IPS-15b (cell line): ENCODE results near the gene IKZF3.

Experiments used
- H3K27me3 ChIP-seq: one replicate; pipeline ENCODE4 v1.6.1; 2013; ENCODE audit warnings: low read length; ENCODE audit not compliant: control insufficient read depth, insufficient read depth
- H3K36me3 ChIP-seq: one replicate; pipeline ENCODE4 v1.6.1; 2013; ENCODE audit warnings: low read length; ENCODE audit not compliant: control insufficient read depth, insufficient read depth
- H3K4me1 ChIP-seq: one replicate; pipeline ENCODE4 v1.6.1; 2013; ENCODE audit warnings: mild to moderate bottlenecking, low read length; ENCODE audit not compliant: control insufficient read depth, insufficient read depth
- H3K4me3 ChIP-seq: one replicate; pipeline ENCODE4 v1.5.1; 2013; ENCODE audit warnings: low read depth, low read length
- H3K9ac ChIP-seq: one replicate; pipeline ENCODE4 v1.6.1; 2013; ENCODE audit warnings: low read depth, mild to moderate bottlenecking, low read length
- H3K9me3 ChIP-seq: one replicate; pipeline ENCODE4 v1.6.1; 2013; ENCODE audit warnings: mild to moderate bottlenecking, low read length; ENCODE audit not compliant: control insufficient read depth, insufficient read depth

Gene IKZF3

DNA sequence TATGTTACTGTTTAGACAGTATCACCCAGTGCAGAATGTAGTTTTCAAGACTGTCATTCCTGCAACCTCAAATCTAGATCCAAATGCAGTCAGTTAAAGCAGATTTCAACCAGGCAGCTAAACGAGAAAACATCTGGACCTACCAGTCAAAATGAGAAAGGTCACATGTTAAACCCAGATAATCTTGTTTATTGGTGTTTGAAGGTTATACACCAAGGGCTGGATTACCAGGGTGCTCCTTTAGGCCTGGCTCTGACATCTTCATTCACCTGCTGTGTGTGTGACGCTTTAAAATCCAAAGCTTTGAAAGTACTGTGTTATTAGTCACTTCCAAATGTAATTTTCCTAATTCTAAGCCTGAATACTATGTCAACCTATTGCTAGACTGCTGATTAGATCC is 54.9 kb downstream of the IKZF3 start:
- H3K9me3 ChIP-seq = no peaks in the 10 kb centered on the region
- no peak overlapping the region for H3K9ac ChIP-seq
- no peak overlapping the region for H3K4me3 ChIP-seq
- no peaks in the 10 kb centered on the region for H3K27me3 ChIP-seq
- no peaks in the 10 kb centered on the region for H3K4me1 ChIP-seq
- no peaks in the 10 kb centered on the region for H3K36me3 ChIP-seq

DNA sequence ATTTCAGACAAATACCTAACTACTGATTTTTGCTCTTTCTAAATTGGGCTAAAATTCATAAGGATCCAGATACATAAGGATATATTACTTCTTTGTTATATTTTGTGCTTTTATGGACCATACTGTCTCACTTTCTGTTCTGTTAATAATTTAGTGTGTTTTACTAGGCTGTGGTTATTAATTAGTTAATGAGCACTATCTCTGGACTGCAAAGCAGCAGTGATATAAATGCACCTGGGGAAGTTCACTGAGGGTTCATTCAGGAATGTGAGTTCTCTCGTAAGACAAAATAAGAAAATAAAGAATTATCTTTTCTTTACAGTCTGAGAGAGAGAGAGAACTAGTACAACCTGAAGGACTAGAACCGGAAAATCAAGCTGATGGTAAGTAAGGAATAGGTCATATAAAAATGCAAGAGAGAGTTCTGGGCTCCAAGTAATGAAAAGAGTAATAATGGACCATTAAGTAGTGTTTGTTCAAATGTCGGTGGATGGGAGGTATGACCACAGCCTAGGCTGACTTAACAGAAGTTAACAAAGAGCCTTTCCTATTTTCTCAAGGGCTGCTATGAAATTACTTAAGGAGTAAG is 55.6 kb downstream of the IKZF3 start:
- Histone ChIP-seq H3K36me3 (no peaks in the 10 kb centered on the region), H3K4me1 (no peaks in the 10 kb centered on the region)

DNA sequence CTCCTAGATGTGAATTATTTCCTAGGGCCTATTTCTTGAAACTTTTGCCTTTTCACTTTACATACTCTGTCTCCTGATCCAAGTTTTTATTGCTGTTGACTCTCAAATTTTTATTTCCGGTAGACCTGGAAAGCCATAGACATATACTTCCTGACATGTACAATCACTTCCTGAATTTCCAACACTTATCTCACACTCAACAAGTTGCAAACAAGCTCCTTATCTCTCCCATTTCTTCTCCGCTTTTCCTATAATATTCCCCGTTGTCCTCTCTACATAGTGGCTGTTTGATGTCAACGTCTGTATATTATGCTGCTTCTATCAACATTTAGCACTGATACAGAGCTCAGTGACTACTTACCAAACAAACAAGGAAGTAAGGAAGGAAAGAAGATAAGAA is 59.3 kb downstream of the IKZF3 start:
- no peak overlapping the region for H3K4me3 ChIP-seq
- H3K9me3 ChIP-seq = no peaks in the 10 kb centered on the region
- no peak overlapping the region for H3K9ac ChIP-seq
- no peaks in the 10 kb centered on the region for H3K27me3 ChIP-seq
- peaks cover 12% of the 10 kb centered on the region for H3K4me1 ChIP-seq
- H3K36me3 ChIP-seq = no peaks in the 10 kb centered on the region

More for the DNA sequence above, 55.6 kb downstream of the IKZF3 start:
- no peaks in the 10 kb centered on the region for H3K27me3 ChIP-seq
- no peak overlapping the region for H3K4me3 ChIP-seq
- no peak overlapping the region for H3K9ac ChIP-seq
- H3K9me3 ChIP-seq = no peaks in the 10 kb centered on the region

DNA sequence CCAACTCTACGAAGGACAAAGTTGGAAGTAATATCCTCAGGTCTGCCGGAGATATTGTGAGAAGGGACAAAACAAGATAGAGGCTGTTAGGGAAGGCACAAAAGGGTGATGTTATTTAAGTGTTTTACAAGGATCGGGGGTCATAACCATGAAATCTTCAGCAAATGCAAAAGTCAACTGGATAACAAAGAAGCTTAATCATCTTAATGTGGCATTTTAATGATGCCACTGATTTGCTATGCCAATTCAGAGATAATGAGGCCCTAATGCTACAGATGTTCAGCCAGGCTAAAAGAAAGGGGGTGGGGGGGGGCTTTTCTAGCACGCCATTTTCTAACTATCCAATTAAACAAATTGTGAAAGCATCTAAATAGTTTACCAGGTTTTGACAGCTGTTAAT is 63.1 kb downstream of the IKZF3 start:
- H3K36me3 ChIP-seq = no peaks in the 10 kb centered on the region
- peaks cover 17% of the 10 kb centered on the region for H3K4me1 ChIP-seq
- H3K9ac ChIP-seq = no peak overlapping the region
- H3K9me3 ChIP-seq = no peaks in the 10 kb centered on the region
- H3K27me3 ChIP-seq = no peaks in the 10 kb centered on the region
- no peak overlapping the region for H3K4me3 ChIP-seq

DNA sequence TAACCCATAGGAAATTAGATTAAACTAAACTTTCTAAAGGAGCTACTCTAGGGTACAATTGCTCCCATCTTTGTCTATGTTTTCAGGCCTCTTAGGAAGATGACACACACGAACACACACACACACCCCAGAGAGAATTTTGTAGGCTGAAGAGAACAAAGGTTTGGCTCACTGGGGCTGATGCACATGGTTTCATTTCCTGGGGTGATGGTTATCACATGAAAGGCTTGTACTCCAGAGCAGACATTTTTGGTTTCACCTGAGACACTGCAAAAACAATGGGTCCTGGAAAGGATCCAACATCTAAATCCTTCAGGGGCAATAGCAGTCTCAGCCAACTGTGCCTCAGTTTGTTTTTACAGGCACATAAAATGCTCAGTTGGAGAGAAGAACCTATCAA is 63.6 kb downstream of the IKZF3 start:
- H3K9ac ChIP-seq = no peak overlapping the region
- no peaks in the 10 kb centered on the region for H3K27me3 ChIP-seq
- peaks cover 17% of the 10 kb centered on the region for H3K4me1 ChIP-seq
- H3K4me3 ChIP-seq = no peak overlapping the region
- H3K9me3 ChIP-seq = no peaks in the 10 kb centered on the region
- H3K36me3 ChIP-seq = no peaks in the 10 kb centered on the region

DNA sequence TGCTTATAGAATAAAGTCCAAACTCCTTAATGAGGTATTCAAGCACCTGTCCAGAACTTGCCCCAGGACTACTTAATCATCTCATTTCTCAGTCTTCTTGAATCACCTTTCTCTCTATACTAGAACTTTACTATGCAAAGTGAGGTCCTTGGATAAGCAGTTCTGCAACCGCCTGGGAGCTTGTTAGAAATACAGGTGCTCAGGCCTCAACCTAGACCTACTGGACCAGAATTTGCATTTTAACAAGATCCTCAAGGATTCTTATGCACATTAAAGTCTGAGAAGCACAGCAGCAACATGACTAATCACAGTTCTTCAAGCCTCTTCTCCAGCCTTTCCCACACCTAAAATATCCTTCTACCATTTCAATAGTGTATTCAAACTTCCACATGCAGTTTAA is 64.7 kb downstream of the IKZF3 start:
- no peaks in the 10 kb centered on the region for H3K36me3 ChIP-seq
- H3K9ac ChIP-seq = no peak overlapping the region
- no peaks in the 10 kb centered on the region for H3K27me3 ChIP-seq
- no peaks in the 10 kb centered on the region for H3K9me3 ChIP-seq
- peaks cover 17% of the 10 kb centered on the region for H3K4me1 ChIP-seq
- no peak overlapping the region for H3K4me3 ChIP-seq

DNA sequence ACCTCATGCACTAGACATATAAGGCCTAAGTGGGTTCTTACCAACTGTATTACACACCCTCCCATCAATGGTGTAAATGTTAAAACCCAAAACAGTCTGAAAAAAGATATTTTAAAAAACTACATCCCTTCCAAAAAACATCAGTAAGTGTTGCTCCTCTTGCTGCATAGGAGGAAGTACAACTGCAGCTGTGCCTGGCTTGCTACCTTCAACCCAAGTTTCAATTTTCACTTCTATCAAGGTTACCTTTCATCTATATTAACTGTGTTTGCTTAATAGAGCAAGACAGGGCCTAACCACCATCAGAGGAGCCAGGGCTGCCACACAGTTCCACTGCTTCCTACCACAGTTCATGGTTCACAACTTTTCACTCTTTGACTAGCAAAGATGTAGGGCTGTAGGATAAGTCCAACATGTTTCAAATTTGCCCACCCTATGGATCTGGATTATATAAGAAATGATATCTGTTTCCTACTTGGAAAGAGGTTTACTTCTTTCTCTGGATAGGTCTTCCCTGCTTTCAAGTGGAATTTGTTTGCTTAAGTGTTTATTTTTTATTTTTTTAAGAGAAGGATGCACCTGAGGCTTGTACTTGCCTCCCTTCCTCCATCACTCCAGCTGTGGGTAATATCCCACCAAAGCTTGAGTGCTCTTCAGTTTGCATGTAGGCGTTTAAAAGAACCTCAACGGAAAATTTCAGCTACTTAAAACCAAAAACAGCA is 69.7 kb downstream of the IKZF3 start:
- Histone ChIP-seq H3K9ac (no peak overlapping the region), H3K4me3 (no peak overlapping the region), H3K9me3 (no peaks in the 10 kb centered on the region), H3K36me3 (no peaks in the 10 kb centered on the region), H3K4me1 (peaks cover 4% of the 10 kb centered on the region), H3K27me3 (no peaks in the 10 kb centered on the region)

DNA sequence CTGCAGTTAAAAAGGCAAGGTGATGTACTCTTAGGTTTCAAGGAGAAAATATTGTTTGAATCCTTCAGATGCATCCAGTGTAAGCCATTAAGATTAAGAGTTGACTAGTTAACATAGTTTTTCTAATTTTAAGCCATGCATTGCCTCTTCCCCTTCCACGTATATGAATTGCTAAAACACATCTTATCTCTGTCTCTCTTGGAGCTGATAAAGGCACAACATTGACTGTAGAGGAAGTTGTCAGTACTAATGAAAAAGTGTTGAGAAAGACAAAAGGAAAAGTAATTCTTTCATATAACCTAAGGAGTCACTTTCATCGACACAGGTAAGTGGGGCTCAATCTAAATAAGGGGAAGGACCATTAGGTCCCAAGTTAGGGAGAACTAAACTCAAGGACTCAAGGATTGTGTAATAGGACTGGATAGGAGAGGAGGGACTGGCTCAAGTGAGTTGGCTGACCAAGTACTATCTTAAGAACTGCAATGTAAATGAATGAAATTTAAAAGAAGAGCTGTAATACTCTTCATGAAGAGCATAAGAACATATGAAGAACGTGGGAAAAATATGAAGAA is 70.7 kb downstream of the IKZF3 start:
- H3K36me3 ChIP-seq = no peaks in the 10 kb centered on the region
- peaks cover 4% of the 10 kb centered on the region for H3K4me1 ChIP-seq
- no peaks in the 10 kb centered on the region for H3K27me3 ChIP-seq
- H3K9ac ChIP-seq = no peak overlapping the region
- H3K4me3 ChIP-seq = no peak overlapping the region
- H3K9me3 ChIP-seq = no peaks in the 10 kb centered on the region

DNA sequence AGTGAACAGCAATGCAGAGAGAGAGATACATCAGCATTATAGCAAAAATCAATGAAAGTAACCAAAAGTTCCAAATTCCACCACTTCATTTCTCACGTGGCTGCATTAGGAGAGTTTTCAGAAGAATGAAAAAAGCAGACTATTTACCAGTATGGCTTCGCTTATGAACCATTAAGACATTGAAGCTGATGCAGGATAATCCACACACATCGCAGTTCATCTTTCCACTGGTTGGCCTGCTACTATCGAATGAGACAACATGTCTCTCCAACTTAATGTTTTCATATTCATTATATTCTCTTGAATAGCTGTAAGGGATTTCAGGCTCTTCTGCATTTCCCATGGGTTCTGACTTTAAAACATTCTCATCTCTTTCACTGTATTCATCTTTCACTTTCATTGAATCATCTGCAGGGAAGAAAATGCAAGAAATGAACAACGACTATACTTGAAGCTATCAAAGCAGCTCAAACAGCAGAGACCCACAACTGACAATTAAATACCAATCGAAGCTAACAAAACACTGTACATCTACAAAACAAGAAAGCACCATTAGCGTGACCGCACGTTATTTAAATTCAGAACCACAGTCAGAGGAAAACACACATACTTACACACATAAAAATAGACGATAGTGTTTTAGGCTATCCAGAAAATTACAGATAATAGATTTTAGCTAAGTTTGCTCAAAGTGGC is 71.4 kb downstream of the IKZF3 start:
- Histone ChIP-seq H3K4me1 (peaks cover 4% of the 10 kb centered on the region), H3K9me3 (no peaks in the 10 kb centered on the region), H3K4me3 (no peak overlapping the region), H3K27me3 (no peaks in the 10 kb centered on the region), H3K9ac (no peak overlapping the region), H3K36me3 (no peaks in the 10 kb centered on the region)

DNA sequence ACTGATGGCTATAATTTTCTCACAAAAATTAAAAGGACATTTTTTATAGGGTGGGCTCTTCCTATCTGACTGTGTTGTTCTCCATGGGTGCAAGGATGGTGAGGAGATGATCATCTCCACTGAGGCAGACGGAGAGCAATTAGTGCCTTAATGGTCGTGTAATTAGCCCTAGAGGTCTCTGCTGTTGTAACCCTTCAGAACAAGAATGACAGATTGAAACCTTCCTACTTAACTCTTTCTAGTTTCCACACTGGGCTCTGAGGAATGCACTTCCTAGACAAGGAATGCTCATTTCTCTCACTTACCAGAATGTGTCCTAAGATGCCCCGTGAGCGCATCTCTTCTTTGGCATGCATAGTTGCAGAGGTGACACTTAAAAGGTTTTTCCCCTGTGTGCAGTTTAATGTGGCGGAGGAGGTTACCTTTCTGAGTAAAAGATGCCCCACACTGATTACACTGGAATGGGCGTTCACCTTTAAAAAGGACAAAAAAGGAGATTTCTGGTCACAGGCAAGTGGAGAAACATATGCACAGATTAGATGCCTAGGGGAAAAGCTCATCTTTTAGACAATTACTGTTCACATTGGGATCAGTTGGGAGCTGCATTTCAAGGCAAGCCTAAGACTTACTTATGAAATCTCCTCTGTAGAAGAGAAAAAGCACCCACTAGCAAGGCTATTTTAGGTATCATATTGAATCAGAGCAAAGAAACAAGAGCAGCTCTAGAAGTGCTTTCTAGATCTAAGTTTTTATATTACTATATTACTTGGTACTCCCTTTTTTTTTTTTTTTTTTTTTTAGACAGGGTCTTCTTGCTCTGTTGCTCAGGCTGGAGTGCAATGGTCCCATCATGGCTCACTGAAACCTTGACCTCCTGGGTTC is 72.8 kb downstream of the IKZF3 start:
- Histone ChIP-seq H3K4me1 (peaks cover 4% of the 10 kb centered on the region), H3K36me3 (no peaks in the 10 kb centered on the region), H3K27me3 (no peaks in the 10 kb centered on the region), H3K9ac (no peak overlapping the region), H3K4me3 (no peak overlapping the region), H3K9me3 (no peaks in the 10 kb centered on the region)

DNA sequence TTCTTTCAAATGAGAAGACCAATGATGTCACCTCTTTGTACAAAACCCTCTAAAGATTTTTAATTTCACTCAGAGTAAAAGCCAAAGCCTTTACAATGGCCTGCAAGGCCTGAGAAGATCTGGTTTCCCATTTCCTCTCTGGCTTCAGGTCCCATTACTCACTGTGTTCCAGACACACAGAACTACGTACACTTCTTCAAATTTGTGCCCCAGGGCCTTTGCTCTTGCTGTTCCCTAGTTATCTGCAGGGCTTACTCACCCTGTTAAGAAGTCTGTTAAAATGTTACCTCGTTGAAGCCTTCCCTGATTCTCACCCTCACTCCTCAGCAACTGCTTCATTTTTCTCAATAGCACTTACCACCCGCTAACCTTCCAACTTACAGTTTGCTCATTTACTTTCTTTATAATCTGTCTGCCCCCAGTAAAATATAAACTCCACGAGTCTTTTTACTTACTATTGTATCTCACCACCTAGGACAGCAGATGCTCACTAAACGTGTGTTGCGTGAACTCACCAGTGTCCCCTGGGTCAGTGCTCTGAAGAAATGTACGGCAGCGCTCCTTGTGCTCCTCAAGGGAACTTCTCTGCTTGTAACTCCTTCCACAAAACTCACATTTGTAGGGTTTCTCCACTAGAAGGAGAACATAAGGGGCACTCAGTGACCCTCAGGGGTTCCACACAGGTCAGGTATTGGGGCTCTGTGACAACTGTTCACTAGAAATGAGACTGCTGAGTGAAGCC is 76.2 kb downstream of the IKZF3 start:
- H3K9ac ChIP-seq = no peak overlapping the region
- H3K9me3 ChIP-seq = no peaks in the 10 kb centered on the region
- no peaks in the 10 kb centered on the region for H3K27me3 ChIP-seq
- H3K36me3 ChIP-seq = no peaks in the 10 kb centered on the region
- H3K4me3 ChIP-seq = no peak overlapping the region
- H3K4me1 ChIP-seq = peaks cover 4% of the 10 kb centered on the region
